HG03095 (cell line): ENCODE measurements around the gene MRPL39.

ENCODE experiments used
- ATAC-seq: cut with Tn5 transposase; IDR thresholded peaks from one replicate; pipeline ENCODE4 v1.9.1; 2021; ENCODE audit warnings: moderate library complexity; ENCODE audit not compliant: unreplicated experiment

MRPL39 gene

GRCh38 chr21:25569711-25570110 lies 37.6 kb downstream of the MRPL39 start:
- ATAC-seq, result no peak

GRCh38 chr21:25569084-25569483 lies 38.2 kb downstream of the MRPL39 start:
- ATAC-seq, result no peak

- ATAC-seq, result no peak
These were observed 39.0 kb downstream of the MRPL39 start for GRCh38 chr21:25568246-25568645.

GRCh38 chr21:25567472-25567871 lies 39.8 kb downstream of the MRPL39 start:
- ATAC-seq, result no peak

- no peak for ATAC-seq
These were observed 40.6 kb downstream of the MRPL39 start for GRCh38 chr21:25566645-25567044.

GRCh38 chr21:25565272-25566211 lies 41.7 kb downstream of the MRPL39 start:
- no peak for ATAC-seq

GRCh38 chr21:25564349-25564948 lies 42.8 kb downstream of the MRPL39 start:
- ATAC-seq, result no peak

GRCh38 chr21:25563361-25564116 lies 43.7 kb downstream of the MRPL39 start:
- no peak for ATAC-seq

GRCh38 chr21:25562660-25563059 lies 44.6 kb downstream of the MRPL39 start:
- ATAC-seq, result no peak

GRCh38 chr21:25561668-25562641 lies 45.3 kb downstream of the MRPL39 start:
- peak; percentile 43 for ATAC-seq

GRCh38 chr21:25560891-25561290 lies 46.4 kb downstream of the MRPL39 start:
- no peak for ATAC-seq

- ATAC-seq, result no peak
These were observed 47.0 kb downstream of the MRPL39 start for GRCh38 chr21:25560271-25560685.

GRCh38 chr21:25559746-25560145 lies 47.5 kb downstream of the MRPL39 start:
- ATAC-seq, result no peak

- no peak for ATAC-seq
These were observed 49.2 kb downstream of the MRPL39 start for GRCh38 chr21:25558123-25558522.

GRCh38 chr21:25557180-25557579 lies 50.1 kb downstream of the MRPL39 start:
- no peak for ATAC-seq

- no peak for ATAC-seq
These were observed 51.2 kb downstream of the MRPL39 start for GRCh38 chr21:25556091-25556490.

GRCh38 chr21:25555492-25555891 lies 51.8 kb downstream of the MRPL39 start:
- ATAC-seq, result no peak

- no peak for ATAC-seq
These were observed 54.4 kb downstream of the MRPL39 start for GRCh38 chr21:25552856-25553255.

- no peak for ATAC-seq
These were observed 55.7 kb downstream of the MRPL39 start for GRCh38 chr21:25551569-25551968.

GRCh38 chr21:25550352-25551120 lies 56.7 kb downstream of the MRPL39 start:
- no peak for ATAC-seq
